ENCODE results near the gene ETV3L. TPM values are rescaled to one million over a fixed set of nuclear protein-coding genes. Genes with fewer than 3 reads are reported as not detected.

Gene ETV3L
- total RNA-seq, 4 donors from 2014 or later = not detected

DNA sequence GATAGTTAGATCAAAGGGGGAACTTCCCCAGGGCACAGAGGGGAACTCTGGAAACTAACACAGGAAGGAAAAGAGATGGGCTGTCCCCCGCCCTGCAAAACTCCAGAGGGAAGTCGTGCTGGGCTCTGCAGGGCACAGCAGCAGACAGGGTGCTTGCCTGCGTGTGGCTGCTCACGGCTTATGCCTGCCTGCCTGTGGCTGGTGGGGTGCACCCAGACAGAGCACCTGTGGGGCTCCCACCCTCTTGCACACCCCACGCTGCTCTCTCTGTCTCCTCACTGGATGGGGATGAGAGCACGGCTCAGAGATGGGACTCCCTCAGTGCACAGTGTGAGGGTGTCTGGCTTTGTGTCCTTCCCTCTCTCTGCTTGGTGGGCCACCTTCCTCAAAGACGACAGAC lies 13.5 kb upstream of the ETV3L start:
- no peak overlapping the region for H3K4me3 ChIP-seq
- H3K9me3 ChIP-seq = no peaks in the 10 kb centered on the region
- H3K27ac ChIP-seq = no peak overlapping the region
- H3K36me3 ChIP-seq = no peaks in the 10 kb centered on the region
- no peaks in the 10 kb centered on the region for H3K4me1 ChIP-seq
- in situ Hi-C loops (cut with MboI; ENCODE audit: low pct_ligation_motif_present in 1 of 4, low pct_unique_long_range_greater_than_20kb in 1 of 4, low sequenced_read_pairs in 3 of 4) (no loop called here), intact Hi-C loops (cut with DNase I; ENCODE audit: low total_unique reads) (no loop called here)
- DNase-seq = no peak
- TF ChIP-seq POLR2A (IDR thresholded peaks at IDR 0.05) = no peak
- TF ChIP-seq POLR2AphosphoS5 (IDR thresholded peaks at IDR 0.05) = no peak
- no peak for TF ChIP-seq EP300 (IDR thresholded peaks at IDR 0.05; ENCODE audit: low read depth)
- TF ChIP-seq CTCF (IDR thresholded peaks at IDR 0.05) = no peak
- WGBS, 2 donors (ENCODE audit: low coverage in 1 of 2) = 63% methylated on average over 7 of the region's 7 CpGs; no CpG with 5 or more reads in 1 of the 2 donors
- H3K27me3 ChIP-seq = peaks cover 46% of the 10 kb centered on the region

DNA sequence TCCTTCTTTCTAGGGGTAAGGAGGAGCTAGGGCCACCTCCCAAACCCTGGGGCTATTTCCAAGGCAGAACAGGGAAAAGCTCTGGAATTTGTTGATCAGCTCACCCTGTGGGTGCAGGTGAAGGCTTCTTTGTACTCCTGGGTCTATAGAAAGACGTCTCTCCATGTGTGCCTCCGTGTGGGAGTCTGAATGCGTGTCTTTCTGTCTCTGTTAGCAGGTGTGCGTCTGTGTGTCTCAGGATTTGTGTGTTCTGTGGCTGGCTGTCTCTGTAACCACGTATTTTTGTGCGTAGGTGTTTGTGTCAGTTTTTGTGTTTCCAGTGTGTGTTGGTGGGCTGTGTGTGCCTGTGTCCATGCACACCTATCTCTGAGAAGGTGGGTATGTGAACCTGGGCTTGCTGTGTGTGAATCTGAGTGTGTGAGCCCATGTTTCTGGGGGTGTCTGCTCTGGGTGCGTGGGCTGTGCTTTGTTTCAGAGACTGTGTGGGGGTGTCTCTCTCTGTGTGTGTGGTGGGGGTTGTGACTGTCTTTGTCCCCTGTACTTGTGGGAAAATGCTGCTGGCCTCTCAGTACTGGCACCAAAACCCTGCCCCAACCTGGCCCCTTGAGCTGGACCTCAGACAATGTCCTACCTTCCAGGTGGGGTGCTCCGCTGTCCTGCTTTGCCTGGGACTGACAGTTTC lies 12.7 kb upstream of the ETV3L start:
- Histone ChIP-seq H3K27ac (no peak overlapping the region), H3K9me3 (no peaks in the 10 kb centered on the region), H3K4me3 (no peak overlapping the region), H3K36me3 (no peaks in the 10 kb centered on the region), H3K27me3 (peaks cover 53% of the 10 kb centered on the region), H3K4me1 (no peaks in the 10 kb centered on the region)
- intact Hi-C loops (cut with DNase I; ENCODE audit: low total_unique reads) (no loop called here), in situ Hi-C loops (cut with MboI; ENCODE audit: low pct_ligation_motif_present in 1 of 4, low pct_unique_long_range_greater_than_20kb in 1 of 4, low sequenced_read_pairs in 3 of 4) (no loop called here)
- WGBS, 2 donors (ENCODE audit: low coverage in 1 of 2) = 80% methylated on average over 8 of the region's 8 CpGs; no CpG with 5 or more reads in 1 of the 2 donors
- no peak for TF ChIP-seq EP300 (IDR thresholded peaks at IDR 0.05; ENCODE audit: low read depth)
- TF ChIP-seq POLR2AphosphoS5 (IDR thresholded peaks at IDR 0.05) = no peak
- TF ChIP-seq POLR2A (IDR thresholded peaks at IDR 0.05) = no peak
- no peak for TF ChIP-seq CTCF (IDR thresholded peaks at IDR 0.05)
- no peak for DNase-seq

GRCh38 chr1:157111396-157112165 lies 12.0 kb upstream of the ETV3L start:
- in situ Hi-C loops (cut with MboI; ENCODE audit: low pct_ligation_motif_present in 1 of 4, low pct_unique_long_range_greater_than_20kb in 1 of 4, low sequenced_read_pairs in 3 of 4) = no loop called here
- TF ChIP-seq POLR2A (IDR thresholded peaks at IDR 0.05) (no peak), CTCF (IDR thresholded peaks at IDR 0.05) (no peak), EP300 (IDR thresholded peaks at IDR 0.05; ENCODE audit: low read depth) (no peak), POLR2AphosphoS5 (IDR thresholded peaks at IDR 0.05) (no peak)
- Histone ChIP-seq H3K27me3 (peaks cover 55% of the 10 kb centered on the region), H3K27ac (no peak overlapping the region), H3K4me1 (no peaks in the 10 kb centered on the region), H3K9me3 (no peaks in the 10 kb centered on the region), H3K4me3 (no peak overlapping the region), H3K36me3 (no peaks in the 10 kb centered on the region)
- WGBS, 2 donors (ENCODE audit: low coverage in 1 of 2) = 56 to 70% methylated on average over 9 to 17 of the region's 19 CpGs
- DNase-seq = no peak
- intact Hi-C loops (cut with DNase I; ENCODE audit: low total_unique reads) = no loop called here

DNA sequence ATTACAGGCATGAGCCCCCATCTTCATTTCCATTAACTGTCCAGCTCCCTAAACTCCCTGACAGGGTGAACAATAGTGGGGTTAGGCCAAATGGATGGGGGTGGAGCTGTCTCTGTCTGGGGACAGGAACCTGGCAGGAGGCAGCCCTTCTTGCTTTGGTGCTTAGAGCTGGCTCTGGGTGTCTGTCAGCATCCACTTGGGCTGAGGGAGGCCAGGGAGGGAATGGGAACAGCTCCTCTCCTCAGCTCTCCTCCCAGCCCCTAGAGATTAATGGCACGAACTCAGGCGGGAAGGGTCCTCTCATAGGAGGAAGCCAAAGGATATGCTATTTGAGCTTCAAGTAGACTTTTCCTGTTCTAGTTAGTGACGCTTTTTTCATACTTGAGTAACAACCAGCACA lies 11.1 kb upstream of the ETV3L start:
- intact Hi-C loops (cut with DNase I; ENCODE audit: low total_unique reads) = no loop called here
- no peaks in the 10 kb centered on the region for H3K9me3 ChIP-seq
- no peaks in the 10 kb centered on the region for H3K36me3 ChIP-seq
- no peak overlapping the region for H3K27ac ChIP-seq
- DNase-seq = no peak
- in situ Hi-C loops (cut with MboI; ENCODE audit: low pct_ligation_motif_present in 1 of 4, low pct_unique_long_range_greater_than_20kb in 1 of 4, low sequenced_read_pairs in 3 of 4) = no loop called here
- TF ChIP-seq CTCF (IDR thresholded peaks at IDR 0.05) = no peak
- TF ChIP-seq POLR2A (IDR thresholded peaks at IDR 0.05) = no peak
- TF ChIP-seq POLR2AphosphoS5 (IDR thresholded peaks at IDR 0.05) = no peak
- no peak for TF ChIP-seq EP300 (IDR thresholded peaks at IDR 0.05; ENCODE audit: low read depth)
- peaks cover 61% of the 10 kb centered on the region for H3K27me3 ChIP-seq
- no peaks in the 10 kb centered on the region for H3K4me1 ChIP-seq
- no peak overlapping the region for H3K4me3 ChIP-seq
- 86% methylated on average over 3 of the region's 3 CpGs; no CpG with 5 or more reads in 1 of the 2 donors for WGBS, 2 donors (ENCODE audit: low coverage in 1 of 2)

Measured in transverse colon (tissue), 4 donors.